ENCODE measurements around the gene TMX2.

DNA sequence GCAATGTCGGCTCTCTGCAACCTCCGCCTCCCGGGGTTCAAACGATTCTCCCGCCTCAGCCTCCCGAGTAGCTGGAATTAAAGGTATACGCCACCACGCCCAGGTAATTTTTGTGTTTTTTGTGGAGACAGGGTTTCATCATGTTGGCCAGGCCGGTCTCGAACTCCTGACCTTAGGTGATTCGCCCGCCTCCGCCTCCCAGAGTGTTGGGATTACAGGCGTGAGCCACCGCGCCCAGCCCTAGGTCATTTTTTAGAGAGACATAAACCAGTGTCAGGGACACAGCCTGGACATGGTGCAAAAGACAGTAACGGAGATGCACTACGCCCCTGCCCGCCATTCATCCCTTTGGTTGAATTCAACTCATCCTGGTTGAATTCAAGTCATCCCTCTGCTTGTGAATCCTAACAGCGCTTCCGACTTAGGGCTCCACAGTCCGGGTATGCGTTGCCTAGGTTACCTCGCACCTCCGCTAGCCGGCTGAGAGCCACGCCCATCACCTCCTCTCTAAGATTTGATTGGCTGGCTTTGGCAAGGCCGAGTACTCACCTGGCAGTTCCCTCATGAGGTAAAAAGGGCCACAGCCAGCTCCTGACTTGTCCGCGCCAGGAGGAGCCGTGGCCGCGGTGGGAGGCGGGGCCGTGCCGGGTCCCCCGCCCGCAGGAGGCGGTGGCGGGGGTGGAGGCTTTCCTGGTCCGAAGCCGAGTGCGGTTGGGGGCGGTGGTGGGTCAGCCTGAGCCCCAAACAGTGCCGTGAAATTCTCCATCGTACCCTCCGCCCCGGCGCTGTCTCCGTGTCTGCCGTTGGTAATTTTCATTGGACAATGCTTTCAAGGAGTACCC is 758 bp upstream of the TMX2 start, which contains the start of gene MED19:
- TF ChIP-seq SREBF2 (IDR thresholded peaks at IDR 0.05) (no peak), KDM1A (IDR thresholded peaks at IDR 0.05; ENCODE audit: low read depth) (no peak), POLR2A (IDR thresholded peaks at IDR 0.05; ENCODE audit: low read length) (peak; percentile 57), JUN (IDR thresholded peaks at IDR 0.05) (peak; percentile 23 to 68; a peak in 2 of 5 replicates), CTCF (IDR thresholded peaks at IDR 0.05) (no peak), RNF2 (IDR thresholded peaks at IDR 0.05; ENCODE audit: borderline replicate concordance, low read depth) (no peak), EP300 (IDR thresholded peaks at IDR 0.05) (no peak), MAZ (IDR thresholded peaks at IDR 0.05; ENCODE audit: borderline replicate concordance, low read depth, low read length) (no peak), RAD21 (conservative IDR thresholded peaks at IDR 0.05 in 1 of 2, IDR thresholded peaks at IDR 0.05 in 1 of 2) (no peak), HDAC2 (IDR thresholded peaks at IDR 0.05) (no peak), JUNB (IDR thresholded peaks at IDR 0.05) (no peak), RCOR1 (IDR thresholded peaks at IDR 0.05; ENCODE audit: low read depth, low read length) (no peak), SMC3 (IDR thresholded peaks at IDR 0.05) (no peak), PHF8 (IDR thresholded peaks at IDR 0.05; ENCODE audit: borderline replicate concordance, low read depth) (peak; percentile 61)
